Heart right ventricle (tissue), 16 donors: Measurements from ENCODE around the gene TNFRSF8. TPM values are rescaled to one million over a fixed set of nuclear protein-coding genes. Genes with fewer than 3 reads are reported as not detected.

Experiments used
- ATAC-seq, 8 donors: fragments of 200-7000 bp; cut with Tn5 transposase; one replicate each; pipeline ENCODE4 v1.9.1; 2020; ENCODE audit warnings: mild to moderate bottlenecking in 8 of 8, moderate library complexity in 8 of 8, moderate number of reproducible peaks in 1 of 8
- DNase-seq, 2 donors: peaks; one replicate each; pipeline ENCODE4 v3.0.0-alpha.2; 2020
- H3K27ac ChIP-seq, 10 donors: fragments of 200-600 bp; sonication (generic) in 2 of 10; one replicate each; pipeline versions ENCODE4 v1.5.0 to v1.8.0; 2020 to 2022; ENCODE audit warnings: mild to moderate bottlenecking in 3 of 10
- H3K27me3 ChIP-seq, 7 donors: fragments of 200-600 bp; one replicate each; pipeline ENCODE4 v1.8.0; 2021 to 2022; ENCODE audit warnings: mild to moderate bottlenecking in 2 of 7
- H3K36me3 ChIP-seq, 9 donors: fragments of 200-600 bp; sonication (generic) in 1 of 9; one replicate each; pipeline versions ENCODE4 v1.5.0 to v1.8.0; 2020 to 2022; ENCODE audit warnings: mild to moderate bottlenecking in 2 of 9
- H3K4me1 ChIP-seq, 9 donors: fragments of 200-600 bp; sonication (generic) in 1 of 9; one replicate each; pipeline versions ENCODE4 v1.5.0 to v1.8.0; 2020 to 2022; ENCODE audit warnings: mild to moderate bottlenecking in 4 of 9
- H3K4me3 ChIP-seq, 10 donors: fragments of 200-600 bp; sonication (generic) in 2 of 10; one replicate each; pipeline versions ENCODE4 v1.5.0 to v1.8.0; 2020 to 2022; ENCODE audit warnings: mild to moderate bottlenecking in 7 of 10, moderate library complexity in 2 of 10
- H3K9me3 ChIP-seq, 11 donors: fragments of 200-600 bp in 10 of 11; sonication (generic) in 2 of 11; one replicate each; pipeline versions ENCODE4 v1.5.0 to v1.8.0; 2013 to 2022; ENCODE audit warnings: mild to moderate bottlenecking in 2 of 11, control low read depth in 1 of 11, moderate library complexity in 1 of 11
- WGBS, 2 donors: extraction: QIAGEN DNeasy Blood & Tissue Kit; methylation state at CpG; one replicate each; pipeline ENCODE4 v1.1.7; 2013; ENCODE audit warnings: inconsistent platforms in 1 of 2; 5-methylcytosine and 5-hydroxymethylcytosine counted together
- intact Hi-C, 10 donors: fragments of 100-400 bp; cut with DNase I; formaldehyde crosslinking; loops; one replicate each; pipeline versions ENCODE4 v1.11.1 to v1.14.2; 2022
- polyA plus RNA-seq, 2 donors: library from polyadenylated mRNA; stranded (reverse); fragments of 200-250 nt; gene quantifications; one replicate each; pipeline ENCODE4 v1.2.3, GENCODE V29; 2013
- total RNA-seq, 10 donors: library from RNA; stranded (reverse); fragmentation: NEBNext Ultra II Directional in 3 of 10; extraction: Animal tissue kit (Norgen Biotek cat#: 25700) in 3 of 10; gene quantifications; one replicate each; pipeline versions ENCODE4 v1.2.1 to v1.2.4, GENCODE V29; 2021 to 2023
- TF ChIP-seq, protein P1 (sequence below), 9 donors: fragments of 200-600 bp; sonication (generic) in 2 of 9; IDR thresholded peaks; one replicate each; pipeline versions ENCODE4 v1.5.0 to v1.8.0; 2021 to 2022; ENCODE audit warnings: antibody characterized with exemption in 9 of 9, mild to moderate bottlenecking in 5 of 9, moderate library complexity in 1 of 9
- donor health status: Arrhythmogenic right ventricular cardiomyopathy.
- donor health status: ischemic (EF 13 %, LVEDD 7.1; RV severe dilation, severe dysfunction).
- donor health status: healthy with polysubstance abuse.
- donor health status: DM: no; HTN: yes; CAD: no.
- donor health status: DM: no; HTN: no; CAD: no.
- donor health status: ischemic (EF 25% LVEDD 6.9; RV normal size, moderate dysfunction).
- donor health status: ischemic (EF 25% LVEDD 5.7; RV mildly dilated, moderate dysfunction).
- donor health status: healthy.
- donor health status: DM: yes; HTN: yes; CAD: no.
- donor health status: Ischemic cardiomyopathy.
- donor health status: ischemic (EF 35%, LVEDD 5.7; RV mildly dilated, moderate dysfunction).
- donor health status: nonischemic (EF 11% LVEDD 7.7; RV severe dilation, severe dysfunction).
- donor health status: DM: yes; HTN: yes; CAD: no.
- donor health status: PGD.
- donor health status: ischemic (EF 29% LVEDD 5.4; RV normal size, mild dysfunction).
- donor health status: nonischemic (EF 23%, LVEDD 6.1; RV moderate dilation, normal function).

The TNFRSF8 gene
- total and polyA plus RNA-seq, 12 donors: 0.21 to 2.4 (median 1.0) TPM

DNA sequence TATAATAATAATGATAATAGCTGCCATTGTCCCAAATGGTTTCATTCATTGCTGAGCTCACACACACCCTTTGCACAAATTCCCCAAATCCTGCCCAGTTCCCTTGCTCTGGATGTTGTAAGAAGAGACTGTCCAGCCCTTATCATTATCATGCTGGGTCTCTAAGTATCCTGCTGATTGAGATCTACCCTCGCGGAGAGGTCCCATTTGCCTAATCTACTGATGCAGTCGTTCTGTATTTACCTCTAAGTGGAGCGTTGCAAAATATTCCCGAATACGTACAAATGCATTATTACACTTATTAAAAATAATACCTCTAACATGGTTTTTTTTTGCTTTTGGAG lies 51.2 kb downstream of the TNFRSF8 start:
- peaks cover 0 to 11% (median 0%) of the 10 kb centered on the region in 9 donors for H3K4me1 ChIP-seq
- ATAC-seq (no peak), DNase-seq (no peak)
- H3K27ac ChIP-seq: peak overlapping the region in 1 of 10 donors; percentile 77
- WGBS, 2 donors: 63 to 64% methylated on average over 6 of the region's 6 CpGs
- intact Hi-C loops: no loop called here
- no peaks in the 10 kb centered on the region for H3K9me3 ChIP-seq
- no peaks in the 10 kb centered on the region for H3K36me3 ChIP-seq
- TF ChIP-seq, protein P1, sequence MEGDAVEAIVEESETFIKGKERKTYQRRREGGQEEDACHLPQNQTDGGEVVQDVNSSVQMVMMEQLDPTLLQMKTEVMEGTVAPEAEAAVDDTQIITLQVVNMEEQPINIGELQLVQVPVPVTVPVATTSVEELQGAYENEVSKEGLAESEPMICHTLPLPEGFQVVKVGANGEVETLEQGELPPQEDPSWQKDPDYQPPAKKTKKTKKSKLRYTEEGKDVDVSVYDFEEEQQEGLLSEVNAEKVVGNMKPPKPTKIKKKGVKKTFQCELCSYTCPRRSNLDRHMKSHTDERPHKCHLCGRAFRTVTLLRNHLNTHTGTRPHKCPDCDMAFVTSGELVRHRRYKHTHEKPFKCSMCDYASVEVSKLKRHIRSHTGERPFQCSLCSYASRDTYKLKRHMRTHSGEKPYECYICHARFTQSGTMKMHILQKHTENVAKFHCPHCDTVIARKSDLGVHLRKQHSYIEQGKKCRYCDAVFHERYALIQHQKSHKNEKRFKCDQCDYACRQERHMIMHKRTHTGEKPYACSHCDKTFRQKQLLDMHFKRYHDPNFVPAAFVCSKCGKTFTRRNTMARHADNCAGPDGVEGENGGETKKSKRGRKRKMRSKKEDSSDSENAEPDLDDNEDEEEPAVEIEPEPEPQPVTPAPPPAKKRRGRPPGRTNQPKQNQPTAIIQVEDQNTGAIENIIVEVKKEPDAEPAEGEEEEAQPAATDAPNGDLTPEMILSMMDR (IDR thresholded peaks at IDR 0.05): no peak
- no peak overlapping the region for H3K4me3 ChIP-seq
- H3K27me3 ChIP-seq: peaks cover 0 to 10% (median 0%) of the 10 kb centered on the region in 7 donors

DNA sequence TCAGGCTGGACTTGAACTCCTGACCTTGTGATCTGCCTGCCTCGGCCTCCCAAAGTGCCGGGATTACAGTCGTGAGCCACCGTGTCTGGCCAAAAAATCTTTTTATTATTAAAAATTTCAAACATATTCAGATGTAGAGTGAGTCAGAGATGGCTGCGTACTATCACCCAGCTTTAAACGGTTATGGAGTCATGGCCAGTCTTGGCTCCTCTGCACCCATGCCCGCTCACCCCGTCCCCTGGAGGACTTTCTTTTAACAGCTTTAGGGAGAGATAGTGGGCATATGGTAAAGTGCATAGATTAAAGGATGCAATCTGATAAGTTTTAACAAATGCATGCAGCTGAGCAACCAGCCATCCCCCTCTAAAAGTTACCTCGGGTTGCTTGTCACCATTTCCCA lies 51.8 kb downstream of the TNFRSF8 start:
- TF ChIP-seq, protein P1 (IDR thresholded peaks at IDR 0.05): no peak
- Histone ChIP-seq H3K9me3 (no peaks in the 10 kb centered on the region), H3K27ac (no peak overlapping the region), H3K27me3 (peaks cover 0 to 10% (median 0%) of the 10 kb centered on the region in 7 donors), H3K4me3 (no peak overlapping the region), H3K4me1 (peaks cover 0 to 11% (median 0%) of the 10 kb centered on the region in 9 donors), H3K36me3 (no peaks in the 10 kb centered on the region)
- WGBS, 2 donors: 73 to 75% methylated on average over 9 of the region's 9 CpGs
- ATAC-seq: no peak
- no peak for DNase-seq
- intact Hi-C loops: no loop called here

DNA sequence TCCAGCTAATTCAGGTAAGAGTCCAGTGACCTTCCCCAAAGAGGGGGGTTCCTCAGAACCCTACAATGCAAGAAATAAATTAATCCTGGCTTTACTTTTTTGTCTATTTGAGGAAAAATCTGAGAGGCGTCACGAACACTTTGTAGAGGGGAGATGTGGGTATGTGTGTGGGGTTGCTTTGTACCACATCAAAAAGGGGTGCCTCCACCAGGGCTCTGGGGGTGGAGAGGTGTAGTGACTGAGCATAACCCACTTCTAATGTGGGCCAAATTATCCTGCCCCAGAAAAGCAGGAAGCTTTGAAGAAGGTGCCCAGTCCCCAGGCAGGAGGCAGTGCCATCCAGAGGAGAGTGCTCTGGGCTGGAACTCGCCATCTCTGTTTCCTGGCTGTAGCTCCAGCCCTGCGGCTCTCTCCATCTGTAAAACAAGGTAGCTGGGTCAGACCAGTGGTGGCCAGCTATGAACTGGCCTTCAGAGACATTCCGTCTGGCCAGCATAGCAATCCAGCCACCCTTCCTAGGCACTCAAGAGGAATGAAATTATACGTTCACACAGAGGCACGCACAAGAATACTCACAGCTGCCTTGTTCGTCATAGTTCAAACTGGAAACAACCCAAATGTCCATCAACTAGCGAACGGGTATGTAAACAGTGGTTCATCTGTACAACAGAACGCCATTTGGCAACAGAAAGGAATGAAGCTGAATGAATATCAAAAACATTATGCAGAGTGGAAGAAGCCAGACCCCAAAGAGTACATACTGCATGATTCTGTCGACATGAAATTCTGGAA lies 58.3 kb downstream of the TNFRSF8 start:
- no peaks in the 10 kb centered on the region for H3K9me3 ChIP-seq
- WGBS, 2 donors: 65 to 67% methylated on average over 12 of the region's 12 CpGs
- H3K27ac ChIP-seq: no peak overlapping the region
- ATAC-seq (no peak), DNase-seq (no peak)
- no peak overlapping the region for H3K4me3 ChIP-seq
- H3K36me3 ChIP-seq: no peaks in the 10 kb centered on the region
- H3K4me1 ChIP-seq: peaks cover 7 to 19% (median 16%) of the 10 kb centered on the region in 9 donors
- peaks cover 0 to 14% (median 0%) of the 10 kb centered on the region in 7 donors for H3K27me3 ChIP-seq
- TF ChIP-seq, protein P1 (IDR thresholded peaks at IDR 0.05): no peak
- intact Hi-C loops: no loop called here

DNA sequence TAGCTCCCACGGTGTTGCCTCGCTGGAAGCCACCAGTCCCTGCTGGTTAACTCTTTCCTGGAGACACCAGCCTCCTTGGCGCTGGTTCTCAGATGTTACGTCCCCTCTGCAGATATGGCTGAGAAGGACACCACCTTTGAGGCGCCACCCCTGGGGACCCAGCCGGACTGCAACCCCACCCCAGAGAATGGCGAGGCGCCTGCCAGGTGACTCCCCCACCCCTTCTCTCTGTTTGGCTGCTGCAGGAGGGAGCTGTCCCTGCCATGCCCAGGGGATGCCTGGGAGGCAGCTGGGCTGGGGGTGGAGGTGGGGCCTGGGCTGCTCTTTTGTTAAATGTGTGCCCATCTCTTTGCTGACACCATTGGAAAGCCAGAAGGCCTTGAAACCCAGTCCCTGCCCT lies 60.1 kb downstream of the TNFRSF8 start:
- intact Hi-C loops: no loop called here
- DNase-seq: no peak
- H3K9me3 ChIP-seq: no peaks in the 10 kb centered on the region
- TF ChIP-seq, protein P1 (IDR thresholded peaks at IDR 0.05): no peak
- H3K36me3 ChIP-seq: no peaks in the 10 kb centered on the region
- peaks cover 7 to 30% (median 19%) of the 10 kb centered on the region in 9 donors for H3K4me1 ChIP-seq
- peaks cover 0 to 14% (median 0%) of the 10 kb centered on the region in 7 donors for H3K27me3 ChIP-seq
- no peak overlapping the region for H3K4me3 ChIP-seq
- ATAC-seq: no peak
- no peak overlapping the region for H3K27ac ChIP-seq
- WGBS, 2 donors: 58 to 64% methylated on average over 8 of the region's 8 CpGs
